ENCODE data around the gene GPX4. TPM values are rescaled to one million over a fixed set of nuclear protein-coding genes. Genes with fewer than 3 reads are reported as not detected.

Gene GPX4
- total and polyA plus RNA-seq, 2 of the 13 experiments (the other 11 are each of a cell fraction or from before 2014, with no cell fraction given) = 535 to 613 TPM

DNA sequence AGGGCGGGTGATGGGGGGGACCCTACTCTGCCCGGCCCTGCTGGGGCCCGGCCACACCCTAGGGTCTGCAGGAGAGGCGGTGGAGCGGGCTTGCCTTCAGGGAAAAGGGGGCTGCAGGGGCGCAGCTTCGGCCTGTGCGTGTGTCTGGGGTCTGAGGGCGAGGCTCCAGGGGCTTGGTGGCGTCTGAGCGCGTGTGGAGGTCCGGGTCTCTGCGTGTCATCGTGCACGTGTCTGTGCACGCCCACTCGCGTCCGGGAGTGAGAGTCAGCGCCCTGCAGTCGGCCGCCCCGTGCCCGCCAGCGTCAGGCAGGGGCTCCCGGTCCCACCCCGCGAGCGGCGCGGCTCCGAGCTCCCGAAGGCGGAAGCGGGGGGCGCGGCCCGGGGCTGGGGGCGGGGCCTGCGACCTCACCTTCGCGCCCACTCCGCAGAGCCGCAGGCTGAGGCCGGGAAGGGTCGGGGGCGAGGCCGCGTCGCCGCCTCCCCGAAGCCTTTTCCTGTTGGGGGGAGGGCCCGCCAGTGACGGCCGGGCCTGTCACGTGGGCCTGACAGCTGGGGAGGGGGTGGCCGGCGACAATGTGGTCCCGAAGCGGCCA lies 37.0 kb upstream of the GPX4 start, which contains the start of gene ARHGAP45 (continued):
- TF ChIP-seq, protein P1, sequence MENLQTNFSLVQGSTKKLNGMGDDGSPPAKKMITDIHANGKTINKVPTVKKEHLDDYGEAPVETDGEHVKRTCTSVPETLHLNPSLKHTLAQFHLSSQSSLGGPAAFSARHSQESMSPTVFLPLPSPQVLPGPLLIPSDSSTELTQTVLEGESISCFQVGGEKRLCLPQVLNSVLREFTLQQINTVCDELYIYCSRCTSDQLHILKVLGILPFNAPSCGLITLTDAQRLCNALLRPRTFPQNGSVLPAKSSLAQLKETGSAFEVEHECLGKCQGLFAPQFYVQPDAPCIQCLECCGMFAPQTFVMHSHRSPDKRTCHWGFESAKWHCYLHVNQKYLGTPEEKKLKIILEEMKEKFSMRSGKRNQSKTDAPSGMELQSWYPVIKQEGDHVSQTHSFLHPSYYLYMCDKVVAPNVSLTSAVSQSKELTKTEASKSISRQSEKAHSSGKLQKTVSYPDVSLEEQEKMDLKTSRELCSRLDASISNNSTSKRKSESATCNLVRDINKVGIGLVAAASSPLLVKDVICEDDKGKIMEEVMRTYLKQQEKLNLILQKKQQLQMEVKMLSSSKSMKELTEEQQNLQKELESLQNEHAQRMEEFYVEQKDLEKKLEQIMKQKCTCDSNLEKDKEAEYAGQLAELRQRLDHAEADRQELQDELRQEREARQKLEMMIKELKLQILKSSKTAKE (CRISPR knock-in tag; IDR thresholded peaks at IDR 0.05; ENCODE audit: borderline replicate concordance) = peak; percentile 30; the same call in 1 of the 2 replicates
- TF ChIP-seq, protein P2, sequence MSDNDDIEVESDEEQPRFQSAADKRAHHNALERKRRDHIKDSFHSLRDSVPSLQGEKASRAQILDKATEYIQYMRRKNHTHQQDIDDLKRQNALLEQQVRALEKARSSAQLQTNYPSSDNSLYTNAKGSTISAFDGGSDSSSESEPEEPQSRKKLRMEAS (IDR thresholded peaks at IDR 0.05) = peak; percentile 66

DNA sequence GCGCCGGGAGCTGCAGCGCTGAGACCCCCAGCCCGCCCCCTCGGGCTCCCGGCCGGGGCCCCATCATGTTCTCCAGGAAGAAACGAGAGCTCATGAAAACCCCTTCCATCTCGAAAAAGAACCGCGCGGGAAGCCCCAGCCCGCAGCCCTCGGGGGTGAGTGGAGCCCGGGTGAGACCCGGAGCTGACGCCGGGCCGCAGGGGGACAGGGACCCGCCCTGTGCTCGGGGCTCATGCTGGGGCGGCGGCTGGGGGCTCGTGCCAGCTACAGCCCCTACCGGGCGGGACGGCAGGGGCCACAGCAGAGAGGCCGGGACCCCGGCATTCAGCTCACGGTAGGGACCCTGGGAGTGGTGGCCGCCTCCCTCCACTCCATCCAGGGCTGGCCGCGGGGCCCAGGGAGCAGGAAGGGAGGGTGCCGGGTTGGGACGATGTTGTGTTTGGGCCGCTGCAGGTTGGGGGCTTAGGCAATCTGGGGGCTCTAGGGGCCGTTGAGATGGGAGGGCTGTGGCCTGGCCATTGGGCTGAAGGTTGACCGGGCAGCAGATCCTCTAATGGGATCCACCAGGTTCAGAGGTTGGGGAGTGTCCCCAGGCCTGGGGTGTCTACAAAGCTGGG lies 36.3 kb upstream of the GPX4 start:
- no peaks in the 10 kb centered on the region for H4K20me1 ChIP-seq (ENCODE audit: insufficient read depth, low read length)
- peak overlapping the region; percentile 71 to 78 (median 77) for H3K4me3 ChIP-seq (replicated peaks in 1 of 3; ENCODE audit: insufficient read depth in 1 of 3, low read depth in 2 of 3, low read length in 3 of 3)
- TF ChIP-seq KDM5B (CRISPR knock-in tag; IDR thresholded peaks at IDR 0.05; ENCODE audit: borderline replicate concordance) (peak; percentile 9; the same call in 1 of the 2 replicates), ARID2 (CRISPR knock-in tag; IDR thresholded peaks at IDR 0.05; ENCODE audit: borderline replicate concordance) (no peak), DNMT1 (CRISPR knock-in tag; IDR thresholded peaks at IDR 0.05) (no peak), ZNF777 (CRISPR knock-in tag; IDR thresholded peaks at IDR 0.05) (0 out of 2 replicates have a peak, but pooled peaks have one; percentile 16), ZNF619 (CRISPR knock-in tag; IDR thresholded peaks at IDR 0.05) (0 out of 2 replicates have a peak, but pooled peaks have one; percentile 57), ZNF788 (CRISPR knock-in tag; IDR thresholded peaks at IDR 0.05; ENCODE audit: borderline replicate concordance) (0 out of 2 replicates have a peak, but pooled peaks have one; percentile 9), YEATS4 (CRISPR knock-in tag; IDR thresholded peaks at IDR 0.05; ENCODE audit: borderline replicate concordance) (0 out of 2 replicates have a peak, but pooled peaks have one; percentile 20)
- TF ChIP-seq, protein P3, sequence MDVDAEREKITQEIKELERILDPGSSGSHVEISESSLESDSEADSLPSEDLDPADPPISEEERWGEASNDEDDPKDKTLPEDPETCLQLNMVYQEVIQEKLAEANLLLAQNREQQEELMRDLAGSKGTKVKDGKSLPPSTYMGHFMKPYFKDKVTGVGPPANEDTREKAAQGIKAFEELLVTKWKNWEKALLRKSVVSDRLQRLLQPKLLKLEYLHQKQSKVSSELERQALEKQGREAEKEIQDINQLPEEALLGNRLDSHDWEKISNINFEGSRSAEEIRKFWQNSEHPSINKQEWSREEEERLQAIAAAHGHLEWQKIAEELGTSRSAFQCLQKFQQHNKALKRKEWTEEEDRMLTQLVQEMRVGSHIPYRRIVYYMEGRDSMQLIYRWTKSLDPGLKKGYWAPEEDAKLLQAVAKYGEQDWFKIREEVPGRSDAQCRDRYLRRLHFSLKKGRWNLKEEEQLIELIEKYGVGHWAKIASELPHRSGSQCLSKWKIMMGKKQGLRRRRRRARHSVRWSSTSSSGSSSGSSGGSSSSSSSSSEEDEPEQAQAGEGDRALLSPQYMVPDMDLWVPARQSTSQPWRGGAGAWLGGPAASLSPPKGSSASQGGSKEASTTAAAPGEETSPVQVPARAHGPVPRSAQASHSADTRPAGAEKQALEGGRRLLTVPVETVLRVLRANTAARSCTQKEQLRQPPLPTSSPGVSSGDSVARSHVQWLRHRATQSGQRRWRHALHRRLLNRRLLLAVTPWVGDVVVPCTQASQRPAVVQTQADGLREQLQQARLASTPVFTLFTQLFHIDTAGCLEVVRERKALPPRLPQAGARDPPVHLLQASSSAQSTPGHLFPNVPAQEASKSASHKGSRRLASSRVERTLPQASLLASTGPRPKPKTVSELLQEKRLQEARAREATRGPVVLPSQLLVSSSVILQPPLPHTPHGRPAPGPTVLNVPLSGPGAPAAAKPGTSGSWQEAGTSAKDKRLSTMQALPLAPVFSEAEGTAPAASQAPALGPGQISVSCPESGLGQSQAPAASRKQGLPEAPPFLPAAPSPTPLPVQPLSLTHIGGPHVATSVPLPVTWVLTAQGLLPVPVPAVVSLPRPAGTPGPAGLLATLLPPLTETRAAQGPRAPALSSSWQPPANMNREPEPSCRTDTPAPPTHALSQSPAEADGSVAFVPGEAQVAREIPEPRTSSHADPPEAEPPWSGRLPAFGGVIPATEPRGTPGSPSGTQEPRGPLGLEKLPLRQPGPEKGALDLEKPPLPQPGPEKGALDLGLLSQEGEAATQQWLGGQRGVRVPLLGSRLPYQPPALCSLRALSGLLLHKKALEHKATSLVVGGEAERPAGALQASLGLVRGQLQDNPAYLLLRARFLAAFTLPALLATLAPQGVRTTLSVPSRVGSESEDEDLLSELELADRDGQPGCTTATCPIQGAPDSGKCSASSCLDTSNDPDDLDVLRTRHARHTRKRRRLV (CRISPR knock-in tag; IDR thresholded peaks at IDR 0.05) = 0 out of 2 replicates have a peak, but pooled peaks have one; percentile 56
- in situ Hi-C loops (cut with HindIII; ENCODE audit: extremely low pct_ligation_motif_present, low pct_unique_long_range_greater_than_20kb) (loop anchor here (5.0 kb wide), 1 partner anchor 35 kb away; the partner anchor contains the start of gene GPX4), intact Hi-C loops (cut with micrococcal nuclease; ENCODE audit: unreplicated experiment) (no loop called here)
- peak overlapping the region; percentile 86 for H3K4me2 ChIP-seq (ENCODE audit: low read depth, low read length)
- BruUV-seq (replicated peaks) = no TSS peak
- H3K27ac ChIP-seq (ENCODE audit: extremely low read length, insufficient read depth, low read length) = no peak overlapping the region
- H3K4me1 ChIP-seq (ENCODE audit: insufficient read depth, low read length) = peaks cover 38% of the 10 kb centered on the region
- POLR2A ChIA-PET = interaction anchor here (0.9 to 2.7 kb wide), 10 partner anchors 8 to 201 kb away, joined by 3 to 9 read pairs (median 5); partner anchors contain the start of genes CIRBP, CNN2, GPX4 and RNU6-2
- H3K9ac ChIP-seq (ENCODE audit: insufficient read depth, low read depth, low read length) = peak overlapping the region; percentile 54; the same call in 1 of the 2 replicates
- ATAC-seq (peak; percentile 17), FAIRE-seq (no peak), DNase-seq (ENCODE audit: low spot score) (no peak)
- CTCF ChIA-PET (ENCODE audit: low intra/inter-chr PET ratio, low total read pairs) = no interaction called here
- 0% methylated on average over 8 of the region's 38 CpGs for WGBS (ENCODE audit: low lambda C conversion rate)
- H2AFZ ChIP-seq (ENCODE audit: low read length) = no peak overlapping the region
- H3K36me3 ChIP-seq (replicated peaks in 1 of 2; ENCODE audit: control insufficient read depth in 1 of 2, insufficient read depth in 2 of 2, low read length in 2 of 2) = no peaks in the 10 kb centered on the region
- no peaks in the 10 kb centered on the region for H3K79me2 ChIP-seq (ENCODE audit: insufficient read depth, low read length)
- H3K27me3 ChIP-seq (ENCODE audit: control insufficient read depth in 1 of 2, insufficient read depth in 2 of 2, low read length in 2 of 2) = no peaks in the 10 kb centered on the region
- H3K9me3 ChIP-seq (ENCODE audit: low read length) = no peaks in the 10 kb centered on the region
